Measurements from ENCODE around the gene TSPYL6.

DNA sequence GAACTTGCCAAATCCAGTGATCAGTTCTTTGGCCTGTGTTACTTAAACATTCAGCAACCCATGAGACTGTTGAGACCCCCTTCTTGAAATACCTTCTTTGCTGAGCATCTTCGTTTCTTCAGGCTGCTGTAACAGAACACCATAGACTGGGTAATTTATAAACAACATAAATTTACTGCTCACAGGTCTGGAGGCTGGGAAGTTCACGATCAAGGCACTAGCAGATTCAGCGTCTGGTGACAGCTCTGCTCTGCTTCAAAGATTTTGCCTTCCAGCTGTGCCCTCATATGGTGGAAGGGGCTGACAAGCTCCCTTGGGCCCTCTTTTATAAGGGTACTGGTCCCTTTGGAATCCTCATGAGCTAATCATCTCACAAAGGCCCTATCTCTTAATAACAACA lies 28.8 kb upstream of the TSPYL6 start:
- TF ChIP-seq POLR2A (IDR thresholded peaks at IDR 0.05; ENCODE audit: low read length) (no peak), GATA1 (IDR thresholded peaks at IDR 0.05; ENCODE audit: low read depth, low read length) (no peak)

Data from erythroblast (primary cell).